OCI-LY7 (cell line): ENCODE data around the gene TUBA1C. TPM values are rescaled to one million over a fixed set of nuclear protein-coding genes. Genes with fewer than 3 reads are reported as not detected.

Experiments
- BruUV-seq: library from RNA; stranded (reverse); fragments of 400-500 nt; replicated peaks from 2 replicates; lab custom pipeline; 2021; lab: Mats Ljungman, UMichigan
- CTCF ChIA-PET: fragments of 300-600 bp; sonication (Branson Sonifier 250); formaldehyde crosslinking; loops from one replicate; lab custom pipeline; 2022; ENCODE audit warnings: antibody characterized with exemption; ENCODE audit not compliant: unreplicated experiment; lab: Charles Lee
- POLR2A ChIA-PET: fragments of 300-600 bp; sonication (Branson Sonifier 250); formaldehyde crosslinking; loops from one replicate; lab custom pipeline; 2022; ENCODE audit warnings: antibody characterized with exemption; lab: Charles Lee
- DNase-seq: peaks from one replicate; pipeline ENCODE4 v3.0.0-alpha.2; 2015; ENCODE audit warnings: low spot score
- H2AFZ ChIP-seq: fragments of 200-600 bp; sonication (generic), shearing (Covaris generic); 2 replicates; pipeline ENCODE4 v1.6.1; 2014; ENCODE audit warnings: mild to moderate bottlenecking, antibody characterized with exemption, low read length, moderate library complexity
- H3K27ac ChIP-seq: fragments of 200-600 bp; sonication (generic); 2 replicates; pipeline ENCODE4 v1.5.1; 2014; ENCODE audit warnings: mixed run types, low read depth, mild to moderate bottlenecking, moderate library complexity, low read length, inconsistent platforms; ENCODE audit not compliant: poor library complexity, severe bottlenecking
- H3K36me3 ChIP-seq: fragments of 200-600 bp; sonication (generic); 2 replicates; pipeline ENCODE4 v1.6.1; 2014; ENCODE audit warnings: mild to moderate bottlenecking, antibody characterized with exemption, low read length, moderate library complexity, mixed read lengths; ENCODE audit not compliant: insufficient read depth
- H3K4me1 ChIP-seq: fragments of 200-600 bp; sonication (generic); 2 replicates; pipeline ENCODE4 v1.5.1; 2014; ENCODE audit warnings: mild to moderate bottlenecking, low read length; ENCODE audit not compliant: insufficient read depth, poor library complexity, severe bottlenecking
- H3K4me2 ChIP-seq: fragments of 200-600 bp; sonication (generic); 2 replicates; pipeline ENCODE4 v1.6.1; 2014; ENCODE audit warnings: mild to moderate bottlenecking, low read length
- H3K4me3 ChIP-seq: fragments of 200-600 bp; sonication (generic); 2 replicates; pipeline ENCODE4 v1.5.1; 2014; ENCODE audit warnings: mild to moderate bottlenecking, low read depth, low read length; ENCODE audit not compliant: poor library complexity, severe bottlenecking
- H3K79me2 ChIP-seq: fragments of 200-600 bp; sonication (generic); 2 replicates; pipeline ENCODE4 v1.6.1; 2016; ENCODE audit warnings: low read depth, mild to moderate bottlenecking, low read length, moderate library complexity, mixed read lengths; ENCODE audit not compliant: insufficient read depth
- H3K9me2 ChIP-seq: fragments of 200-600 bp; sonication (generic); 2 replicates; pipeline ENCODE4 v1.6.1; 2016; ENCODE audit warnings: mild to moderate bottlenecking, low read length, mixed read lengths; ENCODE audit not compliant: insufficient read depth
- H3K9me3 ChIP-seq: fragments of 200-600 bp; sonication (generic); 2 replicates; pipeline ENCODE4 v1.6.1; 2014; ENCODE audit warnings: mild to moderate bottlenecking, mixed run types, low read length, mixed read lengths
- H4K20me1 ChIP-seq: fragments of 200-600 bp; sonication (generic); 2 replicates; pipeline ENCODE4 v1.6.1; 2014; ENCODE audit warnings: mild to moderate bottlenecking, antibody characterized with exemption, low read length, moderate library complexity, mixed read lengths; ENCODE audit not compliant: insufficient read depth
- CTCF ChIP-seq: fragments of 200-600 bp; sonication (generic); conservative IDR thresholded peaks from 2 replicates; pipeline ENCODE4 v1.5.1; 2014; ENCODE audit warnings: mild to moderate bottlenecking, antibody characterized with exemption, low read length, moderate library complexity, mixed read lengths
- EZH2phosphoT487 ChIP-seq: fragments of 200-600 bp; sonication (generic); IDR thresholded peaks from 2 replicates; pipeline ENCODE4 v1.6.1; 2018; ENCODE audit warnings: low read depth, borderline replicate concordance, mild to moderate bottlenecking, mixed run types, antibody characterized with exemption, low read length, moderate library complexity, mixed read lengths
- intact Hi-C: fragments of 100-400 bp; cut with micrococcal nuclease; formaldehyde crosslinking; loops from one replicate; pipeline ENCODE4 v1.10.0; 2022; ENCODE audit not compliant: unreplicated experiment
- total RNA-seq, 2 experiments: library from RNA; depleted of rRNA in 1 of 2; stranded (reverse); fragments of >200 nt in 1 of 2; shearing (Covaris generic) in 1 of 2; gene quantifications; 2 replicates each; pipeline ENCODE4 v1.2.3, GENCODE V29; 2014 to 2022

Gene TUBA1C
- total RNA-seq, 2 experiments from 2014 or later: 276 to 291 TPM

DNA sequence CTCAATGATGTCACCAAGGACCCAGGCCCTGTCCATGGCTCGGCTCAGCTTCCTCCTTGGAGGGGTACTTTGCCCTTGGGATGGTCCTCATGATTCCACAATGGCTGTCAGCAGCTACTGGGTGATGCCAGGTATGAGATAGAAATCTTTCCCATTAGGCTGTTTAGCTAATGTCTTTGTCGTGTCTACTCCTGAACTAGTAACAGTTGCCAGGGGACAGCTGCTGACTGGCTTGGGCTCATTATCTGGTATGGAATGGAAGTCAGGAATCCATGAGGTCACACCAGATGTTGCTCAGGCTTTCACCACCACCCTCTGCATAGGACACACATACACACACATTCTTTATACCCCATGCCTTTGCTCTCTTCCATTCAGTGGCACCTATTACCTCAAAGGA, 39.3 kb downstream of the TUBA1C start:
- Histone ChIP-seq H2AFZ (no peak overlapping the region), H3K36me3 (no peaks in the 10 kb centered on the region), H3K4me1 (no peaks in the 10 kb centered on the region), H4K20me1 (no peaks in the 10 kb centered on the region), H3K4me2 (no peak overlapping the region), H3K9me2 (no peaks in the 10 kb centered on the region), H3K4me3 (no peak overlapping the region), H3K27ac (no peak overlapping the region), H3K79me2 (no peaks in the 10 kb centered on the region), H3K9me3 (no peaks in the 10 kb centered on the region)
- intact Hi-C loops: no loop called here
- ChIA-PET POLR2A (interaction anchor here (0.6 kb wide), 1 partner anchor 89 kb away, joined by 8 read pairs; no protein-coding TSS in a partner anchor), CTCF (no interaction called here)
- BruUV-seq: no TSS peak
- no peak for DNase-seq
- TF ChIP-seq CTCF (no peak), EZH2phosphoT487 (no peak)

DNA sequence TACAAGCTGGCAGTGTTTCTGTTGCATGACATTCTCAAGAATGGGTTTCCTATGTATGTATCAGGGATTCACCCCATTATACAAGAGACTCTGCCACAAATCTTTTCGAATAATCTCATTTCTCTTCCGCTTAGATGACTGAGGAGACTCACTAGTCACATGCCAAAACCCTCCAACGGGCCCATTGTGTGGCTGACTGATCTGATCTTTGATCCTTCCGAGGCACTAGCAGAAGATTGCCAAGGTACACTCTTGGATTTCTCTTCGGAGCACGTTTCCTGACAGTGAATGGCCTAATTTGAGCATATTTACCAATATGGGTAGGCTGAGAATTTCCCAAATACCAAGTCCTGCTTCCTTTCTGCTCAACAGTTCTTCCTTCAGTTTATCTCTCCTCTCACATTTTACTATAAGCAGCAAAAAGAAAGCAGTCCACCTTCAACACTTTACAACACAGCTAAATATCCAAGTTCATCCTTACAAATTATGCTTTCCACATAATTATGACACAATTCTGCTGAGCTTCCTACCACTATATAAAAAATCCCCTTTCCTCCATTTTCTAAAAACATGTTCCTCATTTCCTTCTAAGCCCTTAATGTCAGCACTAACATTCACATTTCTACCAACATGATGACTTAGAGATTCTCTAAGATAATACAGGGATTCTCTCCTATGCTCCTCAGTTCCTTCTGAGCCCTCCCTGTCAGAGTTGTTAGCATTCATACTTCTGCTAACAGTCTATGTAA, 41.1 kb downstream of the TUBA1C start:
- no TSS peak for BruUV-seq
- POLR2A ChIA-PET: interaction anchor here (1.6 kb wide), 1 partner anchor 17 kb away, joined by 4 read pairs; the partner anchor contains the start of gene TROAP

More for the DNA sequence above, 41.1 kb downstream of the TUBA1C start:
- TF ChIP-seq CTCF (no peak), EZH2phosphoT487 (no peak)
- Histone ChIP-seq H3K79me2 (no peaks in the 10 kb centered on the region), H3K4me3 (no peak overlapping the region), H3K9me2 (no peaks in the 10 kb centered on the region), H3K4me2 (no peak overlapping the region), H2AFZ (no peak overlapping the region), H3K9me3 (no peaks in the 10 kb centered on the region), H3K4me1 (no peaks in the 10 kb centered on the region), H3K27ac (no peak overlapping the region), H3K36me3 (no peaks in the 10 kb centered on the region), H4K20me1 (no peaks in the 10 kb centered on the region)
- CTCF ChIA-PET: no interaction called here
- intact Hi-C loops: no loop called here
- no peak for DNase-seq
